GM12878 (cell line): ENCODE results near the gene UNC93B1. TPM values are rescaled to one million over a fixed set of nuclear protein-coding genes. Genes with fewer than 3 reads are reported as not detected.
A peak's percentile ranks its signal among the peaks of the same experiment; 100 is the strongest.

Experiments used
- ATAC-seq: fragments of 200-7000 bp; cut with Tn5 transposase; 3 replicates; pipeline ENCODE4 v1.9.1; 2020; ENCODE audit warnings: mild to moderate bottlenecking, moderate library complexity
- BruUV-seq: library from RNA; stranded (reverse); fragments of 400-500 nt; replicated peaks from 2 replicates; lab custom pipeline; 2021; lab: Mats Ljungman, UMichigan
- CTCF ChIA-PET: fragments of 300-600 bp; sonication (Branson Sonifier 250); formaldehyde crosslinking; extraction: SDS; loops from one replicate; lab custom pipeline; 2021; ENCODE audit warnings: inconsistent platforms; lab: Yijun Ruan, JAX
- POLR2A ChIA-PET: fragments of 350-600 bp; formaldehyde crosslinking; extraction: SDS; loops from one replicate; lab custom pipeline; 2021; ENCODE audit warnings: inconsistent platforms; lab: Charles Lee
- RAD21 ChIA-PET: fragments of 300-600 bp; sonication (Branson Sonifier 250); formaldehyde crosslinking; loops from one replicate; lab custom pipeline; 2023; ENCODE audit warnings: antibody characterized with exemption; ENCODE audit not compliant: unreplicated experiment; lab: Charles Lee
- SMC1A ChIA-PET: fragments of 300-600 bp; sonication (Branson Sonifier 250); formaldehyde crosslinking; loops from one replicate; lab custom pipeline; 2023; ENCODE audit not compliant: unreplicated experiment, uncharacterized antibody; lab: Charles Lee
- DNase-seq: peaks from one replicate; pipeline ENCODE4 v3.0.0-alpha.2; 2011; ENCODE audit warnings: low read depth, low spot score
- FAIRE-seq: peaks from 3 replicates; lab custom pipeline; 2011; peaks lifted over from hg19 to GRCh38; lab: Jason Lieb, UNC
- H2AFZ ChIP-seq: 2 replicates; pipeline ENCODE4 v1.6.0; 2011; ENCODE audit warnings: low read depth, low read length, control low read depth; ENCODE audit not compliant: control insufficient read depth
- H3K27ac ChIP-seq: 2 replicates; pipeline ENCODE4 v1.5.1; 2011; ENCODE audit warnings: control low read depth; ENCODE audit not compliant: control insufficient read depth, insufficient read depth
- H3K27me3 ChIP-seq, 2 experiments: replicated peaks in 1 of 2; 2 replicates each; pipeline versions ENCODE4 v1.6.0 to v1.6.1; 2011; ENCODE audit warnings: low read length in 1 of 2; ENCODE audit not compliant: control insufficient read depth in 2 of 2, insufficient read depth in 2 of 2
- H3K36me3 ChIP-seq, 2 experiments: 2 replicates each; pipeline ENCODE4 v1.5.1; 2011; ENCODE audit warnings: low read length in 1 of 2; ENCODE audit not compliant: control insufficient read depth in 2 of 2, insufficient read depth in 2 of 2
- H3K4me1 ChIP-seq: 2 replicates; pipeline ENCODE4 v1.6.1; 2011; ENCODE audit warnings: mild to moderate bottlenecking, low read length, moderate library complexity, mixed read lengths; ENCODE audit not compliant: control insufficient read depth, insufficient read depth
- H3K4me2 ChIP-seq: 2 replicates; pipeline ENCODE4 v1.6.0; 2011; ENCODE audit warnings: control low read depth; ENCODE audit not compliant: control insufficient read depth, insufficient read depth
- H3K4me3 ChIP-seq: fragments of 200-600 bp; sonication (generic); 2 replicates; pipeline ENCODE4 v1.5.1; 2016
- H3K79me2 ChIP-seq: 2 replicates; pipeline ENCODE4 v1.6.0; 2011; ENCODE audit warnings: low read length; ENCODE audit not compliant: control insufficient read depth, insufficient read depth
- H3K9ac ChIP-seq: 2 replicates; pipeline ENCODE4 v1.8.0; 2011; ENCODE audit warnings: low read length, control low read depth, mixed read lengths; ENCODE audit not compliant: control insufficient read depth, insufficient read depth
- H3K9me3 ChIP-seq: replicated peaks from 3 replicates; pipeline ENCODE4 v1.5.1; 2011; ENCODE audit warnings: mild to moderate bottlenecking, low read length; ENCODE audit not compliant: control insufficient read depth, insufficient read depth
- H4K20me1 ChIP-seq: 2 replicates; pipeline ENCODE4 v1.6.0; 2011; ENCODE audit not compliant: control insufficient read depth, insufficient read depth
- ELK1 ChIP-seq: IDR thresholded peaks from 2 replicates; pipeline ENCODE4 v1.6.1; 2012; ENCODE audit warnings: low read depth, low read length, improper control_type of control experiment
- EP300 ChIP-seq, 2 experiments: fragments of 150-350 bp in 1 of 2; IDR thresholded peaks; 2 replicates each; pipeline ENCODE4 v1.6.1; 2011 to 2012; ENCODE audit warnings: low read depth in 2 of 2, low read length in 2 of 2, borderline replicate concordance in 1 of 2, improper control_type of control experiment in 1 of 2, inconsistent platforms in 1 of 2; ENCODE audit not compliant: control insufficient read depth in 1 of 2
- ETV6 ChIP-seq, 2 experiments: fragments of 450-650 bp in 1 of 2; IDR thresholded peaks in 1 of 2; conservative IDR thresholded peaks in 1 of 2; 2 replicates each; pipeline ENCODE4 v1.6.1; 2014; ENCODE audit warnings: antibody characterized with exemption in 1 of 2, borderline replicate concordance in 1 of 2, low read depth in 1 of 2, mild to moderate bottlenecking in 1 of 2, moderate library complexity in 1 of 2
- IRF3 ChIP-seq: fragments of 450-650 bp; IDR thresholded peaks from 2 replicates; pipeline ENCODE4 v1.6.1; 2014; ENCODE audit warnings: mild to moderate bottlenecking
- MEF2A ChIP-seq: IDR thresholded peaks from 2 replicates; pipeline ENCODE4 v1.6.1; 2011; ENCODE audit warnings: low read depth, mild to moderate bottlenecking, low read length, moderate library complexity; ENCODE audit not compliant: insufficient read depth
- NBN ChIP-seq: fragments of 450-650 bp; IDR thresholded peaks from 2 replicates; pipeline ENCODE4 v1.6.1; 2016
- NFYA ChIP-seq: IDR thresholded peaks from 2 replicates; pipeline ENCODE4 v1.6.1; 2011; ENCODE audit warnings: low read depth, mild to moderate bottlenecking, low read length, improper control_type of control experiment, borderline replicate concordance
- NFYB ChIP-seq: IDR thresholded peaks from 2 replicates; pipeline ENCODE4 v1.6.1; 2011; ENCODE audit warnings: low read depth, mild to moderate bottlenecking, low read length, improper control_type of control experiment, moderate library complexity; ENCODE audit not compliant: insufficient read depth
- NKRF ChIP-seq: fragments of 450-650 bp; conservative IDR thresholded peaks from 2 replicates; pipeline ENCODE4 v1.6.1; 2017; ENCODE audit warnings: mild to moderate bottlenecking, moderate library complexity
- NR2C1 ChIP-seq: fragments of 450-650 bp; IDR thresholded peaks from 2 replicates; pipeline ENCODE4 v1.6.1; 2017; ENCODE audit warnings: antibody characterized with exemption, mild to moderate bottlenecking, moderate library complexity
- PBX3 ChIP-seq: IDR thresholded peaks from 2 replicates; pipeline ENCODE4 v1.6.1; 2011; ENCODE audit warnings: mild to moderate bottlenecking, low read depth, low read length, moderate library complexity; ENCODE audit not compliant: insufficient replicate concordance
- RCOR1 ChIP-seq: conservative IDR thresholded peaks from 2 replicates; pipeline ENCODE4 v1.6.1; 2012; ENCODE audit warnings: low read depth, low read length, improper control_type of control experiment
- SMC3 ChIP-seq: IDR thresholded peaks from 2 replicates; pipeline ENCODE4 v1.6.1; 2011; ENCODE audit warnings: low read length, improper control_type of control experiment, borderline replicate concordance
- WGBS: methylation state at CpG from one replicate; pipeline ENCODE4 v1.1.6; 2016; ENCODE audit warnings: low lambda C conversion rate; ENCODE audit not compliant: insufficient replicate concordance, insufficient coverage; ENCODE audit errors: missing lambda C conversion rate; 5-methylcytosine and 5-hydroxymethylcytosine counted together
- in situ Hi-C: fragments of 300-500 bp; cut with MboI; formaldehyde crosslinking; loops from 9 replicates; pipeline ENCODE4 v1.14.3; 2018; ENCODE audit warnings: mixed read lengths
- intact Hi-C: fragments of 100-400 bp; cut with micrococcal nuclease; formaldehyde crosslinking; loops from one replicate; pipeline ENCODE4 v1.14.2; 2022; ENCODE audit not compliant: unreplicated experiment
- polyA plus RNA-seq, 11 experiments: library from polyadenylated mRNA; depleted of rRNA in 4 of 11; unstranded in 6 of 11; stranded (reverse) in 5 of 11; fragments of >200 nt; fragmentation: Nextera tagmentation in 4 of 11; fragmentation: Illumina TruSeq in 1 of 11; extraction: Ambion mirVana in 4 of 11; extraction: Trizol in 1 of 11; gene quantifications; 1 replicate in 1 of 11; 2 replicates in 10 of 11; pipeline versions ENCODE4 v1.2.1 to v1.2.3, GENCODE V29; 2011 to 2016; ENCODE audit warnings: inconsistent platforms in 2 of 11, missing spikeins in 2 of 11, low read depth in 1 of 11
- total RNA-seq, 4 experiments: library from RNA; depleted of rRNA in 3 of 4; stranded (reverse); fragments of >200 nt in 3 of 4; fragmentation: Illumina TruSeq in 1 of 4; extraction: Trizol in 1 of 4; gene quantifications; 2 replicates each; pipeline versions ENCODE4 v1.2.1 to v1.2.3, GENCODE V29; 2013 to 2021

UNC93B1 gene
- total and polyA plus RNA-seq, 10 of the 15 experiments (the other 5 are each of a cell fraction or from before 2014, with no cell fraction given), result 1.3 to 79.7 (median 36.3) TPM

- TF ChIP-seq ELK1, result no peak
Observed at GRCh38 chr11:68042219-68043028, 38.5 kb upstream of the UNC93B1 start (continued).

GRCh38 chr11:68041617-68042218 lies 37.8 kb upstream of the UNC93B1 start:
- peak overlapping the region; percentile 79; the same call in 1 of the 2 replicates for H3K9ac ChIP-seq
- FAIRE-seq (no peak), ATAC-seq (no peak), DNase-seq (no peak)
- H3K27me3 ChIP-seq, result no peaks in the 10 kb centered on the region
- POLR2A ChIA-PET, result interaction anchor here (0.6 to 3.4 kb wide), 8 partner anchors 11 to 232 kb away, joined by 3 to 21 read pairs (median 4); partner anchors contain the start of gene NDUFS8
- BruUV-seq, result no TSS peak
- no peak overlapping the region for H2AFZ ChIP-seq
- H3K36me3 ChIP-seq, result peaks cover 5 to 24% of the 10 kb centered on the region in 2 experiments; a peak in 3 of 4 replicates
- intact Hi-C loops, result no loop called here
- H3K4me2 ChIP-seq, result peak overlapping the region; percentile 84
- TF ChIP-seq NKRF (no peak), SMC3 (no peak), RCOR1 (no peak), NBN (no peak), IRF3 (no peak), EP300 (IDR thresholded peaks at IDR 0.05; ENCODE audit: borderline replicate concordance in 1 of 2, control insufficient read depth in 1 of 2, low read depth in 2 of 2, low read length in 2 of 2) (no peak), NR2C1 (no peak), MEF2A (no peak), NFYB (no peak), ETV6 (conservative IDR thresholded peaks at IDR 0.05 in 1 of 2, IDR thresholded peaks at IDR 0.05 in 1 of 2; ENCODE audit: borderline replicate concordance in 1 of 2, low read depth in 1 of 2) (no peak), NFYA (no peak), PBX3 (no peak)
- peak overlapping the region; percentile 99 for H3K4me3 ChIP-seq
- RAD21 ChIA-PET, result interaction anchor here (1.3 to 4.3 kb wide), 3 partner anchors 10 to 77 kb away, joined by 3 to 23 read pairs (median 4); partner anchors contain the start of gene ALDH3B1
- no peaks in the 10 kb centered on the region for H3K9me3 ChIP-seq
- SMC1A ChIA-PET, result interaction anchor here (0.8 to 3.0 kb wide), 4 partner anchors 11 to 76 kb away, joined by 3 to 19 read pairs (median 4); partner anchors contain the start of gene NDUFS8
- peaks cover 13% of the 10 kb centered on the region for H3K4me1 ChIP-seq
- H3K27ac ChIP-seq, result peak overlapping the region; percentile 91
- H3K79me2 ChIP-seq, result peaks cover 46% of the 10 kb centered on the region
- 82% methylated on average over 12 of the region's 12 CpGs for WGBS
- in situ Hi-C loops, result no loop called here
- no peaks in the 10 kb centered on the region; the same call in 1 of the 2 replicates for H4K20me1 ChIP-seq
- CTCF ChIA-PET, result interaction anchor here (1.0 to 1.6 kb wide), 3 partner anchors 10 to 48 kb away, joined by 3 read pairs; partner anchors contain the start of gene NDUFS8
